ENCODE measurements around the gene EFEMP2. TPM values are rescaled to one million over a fixed set of nuclear protein-coding genes. Genes with fewer than 3 reads are reported as not detected.

EFEMP2 gene
- polyA plus RNA-seq, 1 donor (not counting 4 experiments of a cell fraction or from before 2014, with no cell fraction given): 4.8 TPM

- no peak for FAIRE-seq
- H3K27ac ChIP-seq (ENCODE audit: control insufficient read depth, insufficient read depth, low read length): peak overlapping the region; percentile 36
- no peak for DNase-seq (ENCODE audit: low read depth, low spot score)
Measured at GRCh38 chr11:65873318-65874156, 937 bp upstream of the EFEMP2 start.

DNA sequence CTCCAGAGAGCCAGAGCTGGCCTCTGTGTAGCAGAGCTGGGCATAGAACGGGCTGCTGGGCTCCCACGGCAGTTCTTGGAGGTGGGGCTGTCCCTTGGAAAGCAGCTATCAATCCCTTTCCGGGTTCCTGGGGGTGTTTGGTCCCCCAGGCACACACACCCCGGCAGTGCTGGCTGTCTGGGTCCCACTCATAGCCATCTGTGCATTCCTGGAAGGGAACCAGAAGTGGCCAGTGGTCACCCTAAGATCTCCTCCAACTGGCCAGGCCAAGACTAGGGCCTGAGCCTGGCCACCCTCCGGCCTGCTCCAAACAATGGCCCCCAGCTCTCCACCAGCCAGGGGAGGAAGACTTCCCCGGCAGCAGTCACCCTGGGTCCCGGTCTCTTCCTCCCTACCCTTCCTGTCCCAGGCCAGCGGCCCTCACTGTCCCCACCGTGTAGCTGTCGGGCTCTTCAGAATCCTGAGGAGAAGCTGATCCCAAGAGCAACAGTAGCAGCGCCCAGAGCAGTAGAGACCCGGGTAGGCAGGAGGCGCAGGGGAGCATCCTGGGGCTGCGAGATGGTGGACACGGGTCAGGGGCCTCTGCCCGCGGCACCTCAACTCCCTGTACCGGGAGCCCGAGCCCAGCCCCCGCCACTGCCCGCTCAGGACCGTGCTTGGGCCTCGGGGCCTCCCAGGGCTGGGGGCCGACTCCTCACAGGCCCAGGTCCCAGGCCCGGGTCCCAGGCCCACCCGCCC lies 620 bp downstream of the EFEMP2 start:
- TF ChIP-seq CTCF (optimal IDR thresholded peaks at IDR 0.05 in 1 of 3, IDR thresholded peaks at IDR 0.05 in 1 of 3, conservative IDR thresholded peaks at IDR 0.05 in 1 of 3; ENCODE audit: extremely low read depth in 1 of 3, insufficient read depth in 2 of 3, low read length in 3 of 3) (no peak), EZH2 (IDR thresholded peaks at IDR 0.05; ENCODE audit: low read length) (no peak)
- H3K36me3 ChIP-seq (ENCODE audit: control insufficient read depth in 2 of 2, extremely low read depth in 1 of 2, insufficient read depth in 2 of 2, low read length in 2 of 2): peaks cover 2 to 7% of the 10 kb centered on the region in 2 experiments
- no peak overlapping the region for H3K4me2 ChIP-seq (ENCODE audit: control insufficient read depth, extremely low read depth, insufficient read depth, low read depth, low read length)
- dilution Hi-C loops (cut with MboI; ENCODE audit: extremely low pct_ligation_motif_present, low sequenced_read_pairs): no loop called here
- FAIRE-seq (no peak), DNase-seq (ENCODE audit: low read depth, low spot score) (no peak)
- H4K20me1 ChIP-seq (ENCODE audit: control insufficient read depth, extremely low read depth, insufficient read depth, low read length): no peaks in the 10 kb centered on the region
- H3K27ac ChIP-seq (ENCODE audit: control insufficient read depth, insufficient read depth, low read length): no peak overlapping the region
- no peaks in the 10 kb centered on the region for H3K9me3 ChIP-seq (ENCODE audit: control insufficient read depth, low read depth, low read length)
- no peak overlapping the region for H3K9ac ChIP-seq (ENCODE audit: control insufficient read depth, extremely low read depth, insufficient read depth, low read length)
- no peak overlapping the region for H2AFZ ChIP-seq (ENCODE audit: control insufficient read depth, low read length)
- no peak overlapping the region for H3K4me3 ChIP-seq (ENCODE audit: control insufficient read depth in 2 of 3, extremely low read depth in 1 of 3, insufficient read depth in 2 of 3, low read depth in 1 of 3, low read length in 3 of 3)
- no peaks in the 10 kb centered on the region for H3K4me1 ChIP-seq (ENCODE audit: control insufficient read depth, extremely low read depth, insufficient read depth, low read length)
- H3K9me1 ChIP-seq (ENCODE audit: control insufficient read depth, extremely low read depth, insufficient read depth, low read length): no peaks in the 10 kb centered on the region
- no peaks in the 10 kb centered on the region for H3K79me2 ChIP-seq (ENCODE audit: control insufficient read depth, insufficient read depth, low read length)
- no peaks in the 10 kb centered on the region for H3K27me3 ChIP-seq (ENCODE audit: control insufficient read depth, extremely low read depth, insufficient read depth, low read length)

More at GRCh38 chr11:65873318-65874156, 937 bp upstream of the EFEMP2 start:
- Histone ChIP-seq H3K9me1 (ENCODE audit: control insufficient read depth, extremely low read depth, insufficient read depth, low read length) (no peaks in the 10 kb centered on the region), H4K20me1 (ENCODE audit: control insufficient read depth, extremely low read depth, insufficient read depth, low read length) (no peaks in the 10 kb centered on the region), H3K4me3 (ENCODE audit: control insufficient read depth in 2 of 3, extremely low read depth in 1 of 3, insufficient read depth in 2 of 3, low read depth in 1 of 3, low read length in 3 of 3) (peak overlapping the region; percentile 46 to 66 (median 66)), H3K9me3 (ENCODE audit: control insufficient read depth, low read depth, low read length) (no peaks in the 10 kb centered on the region), H3K4me1 (ENCODE audit: control insufficient read depth, extremely low read depth, insufficient read depth, low read length) (no peaks in the 10 kb centered on the region), H3K36me3 (ENCODE audit: control insufficient read depth in 2 of 2, extremely low read depth in 1 of 2, insufficient read depth in 2 of 2, low read length in 2 of 2) (no peaks in the 10 kb centered on the region), H2AFZ (ENCODE audit: control insufficient read depth, low read length) (peak overlapping the region; percentile 84), H3K79me2 (ENCODE audit: control insufficient read depth, insufficient read depth, low read length) (no peaks in the 10 kb centered on the region), H3K27me3 (ENCODE audit: control insufficient read depth, extremely low read depth, insufficient read depth, low read length) (no peaks in the 10 kb centered on the region), H3K9ac (ENCODE audit: control insufficient read depth, extremely low read depth, insufficient read depth, low read length) (peak overlapping the region; percentile 72), H3K4me2 (ENCODE audit: control insufficient read depth, extremely low read depth, insufficient read depth, low read depth, low read length) (peak overlapping the region; percentile 89)
- dilution Hi-C loops (cut with MboI; ENCODE audit: extremely low pct_ligation_motif_present, low sequenced_read_pairs): no loop called here
- TF ChIP-seq CTCF (optimal IDR thresholded peaks at IDR 0.05 in 1 of 3, IDR thresholded peaks at IDR 0.05 in 1 of 3, conservative IDR thresholded peaks at IDR 0.05 in 1 of 3; ENCODE audit: extremely low read depth in 1 of 3, insufficient read depth in 2 of 3, low read length in 3 of 3) (no peak), EZH2 (IDR thresholded peaks at IDR 0.05; ENCODE audit: low read length) (no peak)

Measured in keratinocyte (primary cell).